Measurements from ENCODE around the gene VSTM2L. TPM values are rescaled to one million over a fixed set of nuclear protein-coding genes. Genes with fewer than 3 reads are reported as not detected.

Gene VSTM2L
- total and polyA plus RNA-seq, 2 of the 13 experiments (the other 11 are each of a cell fraction or from before 2014, with no cell fraction given): not detected

DNA sequence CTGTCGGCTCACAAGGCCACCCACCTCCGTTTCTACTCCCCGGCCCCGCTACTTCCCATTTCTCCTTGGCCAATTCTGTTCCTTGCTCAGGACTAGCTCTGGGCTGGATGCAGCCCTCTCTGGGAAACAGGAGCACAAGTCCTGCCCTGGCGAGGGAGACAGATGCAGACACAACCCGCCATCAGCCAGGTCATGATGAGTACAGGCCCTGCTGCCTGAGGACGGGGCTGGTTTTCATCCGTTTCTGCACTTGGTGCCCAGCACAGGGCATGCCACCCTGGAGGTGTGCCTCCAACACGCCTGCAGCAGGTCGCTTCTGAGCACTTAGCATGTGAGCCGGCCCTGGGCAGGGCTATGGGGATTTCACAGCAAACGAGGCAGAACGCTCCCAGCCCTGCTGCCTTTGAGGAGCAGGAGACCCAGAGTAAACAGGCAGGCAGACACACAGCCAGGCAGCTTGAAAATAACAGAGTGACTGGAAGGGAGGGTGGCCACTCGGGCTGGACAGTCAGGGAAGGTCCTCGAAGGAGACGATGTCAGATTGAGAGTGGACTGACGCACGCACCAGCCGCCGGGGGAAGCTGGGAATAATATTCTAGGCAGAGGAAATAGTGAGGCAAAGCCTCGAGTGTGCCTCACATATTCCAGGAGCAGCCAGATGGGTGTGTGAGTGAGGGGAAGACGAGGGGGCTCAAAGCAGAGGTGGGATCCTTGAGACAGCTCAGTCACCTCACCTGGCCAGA, 21.2 kb upstream of the VSTM2L start (continued):
- TF ChIP-seq, protein P1, sequence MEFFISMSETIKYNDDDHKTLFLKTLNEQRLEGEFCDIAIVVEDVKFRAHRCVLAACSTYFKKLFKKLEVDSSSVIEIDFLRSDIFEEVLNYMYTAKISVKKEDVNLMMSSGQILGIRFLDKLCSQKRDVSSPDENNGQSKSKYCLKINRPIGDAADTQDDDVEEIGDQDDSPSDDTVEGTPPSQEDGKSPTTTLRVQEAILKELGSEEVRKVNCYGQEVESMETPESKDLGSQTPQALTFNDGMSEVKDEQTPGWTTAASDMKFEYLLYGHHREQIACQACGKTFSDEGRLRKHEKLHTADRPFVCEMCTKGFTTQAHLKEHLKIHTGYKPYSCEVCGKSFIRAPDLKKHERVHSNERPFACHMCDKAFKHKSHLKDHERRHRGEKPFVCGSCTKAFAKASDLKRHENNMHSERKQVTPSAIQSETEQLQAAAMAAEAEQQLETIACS (CRISPR knock-in tag; IDR thresholded peaks at IDR 0.05): no peak
- no peak for TF ChIP-seq SAFB2 (CRISPR knock-in tag; IDR thresholded peaks at IDR 0.05; ENCODE audit: borderline replicate concordance, low read depth)
- no peak for TF ChIP-seq POLR2A (IDR thresholded peaks at IDR 0.05; ENCODE audit: insufficient read depth in 1 of 2, low read depth in 2 of 2, low read length in 2 of 2)
- TF ChIP-seq ZNF136 (CRISPR knock-in tag; IDR thresholded peaks at IDR 0.05; ENCODE audit: low read depth): no peak
- TF ChIP-seq ZNF75D (CRISPR knock-in tag; IDR thresholded peaks at IDR 0.05; ENCODE audit: borderline replicate concordance): no peak
- no peak for TF ChIP-seq EP300 (IDR thresholded peaks at IDR 0.05; ENCODE audit: low read depth in 2 of 2, low read length in 2 of 2)
- 0 out of 2 replicates have a peak, but pooled peaks have one; percentile 26 for TF ChIP-seq EP300 (CRISPR knock-in tag; IDR thresholded peaks at IDR 0.05; ENCODE audit: borderline replicate concordance)
- TF ChIP-seq ZBTB43 (CRISPR knock-in tag; conservative IDR thresholded peaks at IDR 0.05): no peak
- TF ChIP-seq ZNF543 (CRISPR knock-in tag; IDR thresholded peaks at IDR 0.05): no peak
- no peak for TF ChIP-seq ZNF788 (CRISPR knock-in tag; IDR thresholded peaks at IDR 0.05; ENCODE audit: borderline replicate concordance)
- TF ChIP-seq FOXO4 (CRISPR knock-in tag; conservative IDR thresholded peaks at IDR 0.05): no peak
- TF ChIP-seq ZNF329 (CRISPR knock-in tag; IDR thresholded peaks at IDR 0.05; ENCODE audit: low read depth): no peak
- TF ChIP-seq, protein P2, sequence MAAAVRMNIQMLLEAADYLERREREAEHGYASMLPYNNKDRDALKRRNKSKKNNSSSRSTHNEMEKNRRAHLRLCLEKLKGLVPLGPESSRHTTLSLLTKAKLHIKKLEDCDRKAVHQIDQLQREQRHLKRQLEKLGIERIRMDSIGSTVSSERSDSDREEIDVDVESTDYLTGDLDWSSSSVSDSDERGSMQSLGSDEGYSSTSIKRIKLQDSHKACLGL (CRISPR knock-in tag; IDR thresholded peaks at IDR 0.05): no peak
- TF ChIP-seq TRIM24 (CRISPR knock-in tag; IDR thresholded peaks at IDR 0.05): no peak
- no peak for TF ChIP-seq MEIS2 (CRISPR knock-in tag; IDR thresholded peaks at IDR 0.05)
- no peak for TF ChIP-seq TRIM22 (IDR thresholded peaks at IDR 0.05)
- TF ChIP-seq, protein P3, sequence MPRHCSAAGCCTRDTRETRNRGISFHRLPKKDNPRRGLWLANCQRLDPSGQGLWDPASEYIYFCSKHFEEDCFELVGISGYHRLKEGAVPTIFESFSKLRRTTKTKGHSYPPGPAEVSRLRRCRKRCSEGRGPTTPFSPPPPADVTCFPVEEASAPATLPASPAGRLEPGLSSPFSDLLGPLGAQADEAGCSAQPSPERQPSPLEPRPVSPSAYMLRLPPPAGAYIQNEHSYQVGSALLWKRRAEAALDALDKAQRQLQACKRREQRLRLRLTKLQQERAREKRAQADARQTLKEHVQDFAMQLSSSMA (CRISPR knock-in tag; IDR thresholded peaks at IDR 0.05): no peak
- TF ChIP-seq, protein P4, sequence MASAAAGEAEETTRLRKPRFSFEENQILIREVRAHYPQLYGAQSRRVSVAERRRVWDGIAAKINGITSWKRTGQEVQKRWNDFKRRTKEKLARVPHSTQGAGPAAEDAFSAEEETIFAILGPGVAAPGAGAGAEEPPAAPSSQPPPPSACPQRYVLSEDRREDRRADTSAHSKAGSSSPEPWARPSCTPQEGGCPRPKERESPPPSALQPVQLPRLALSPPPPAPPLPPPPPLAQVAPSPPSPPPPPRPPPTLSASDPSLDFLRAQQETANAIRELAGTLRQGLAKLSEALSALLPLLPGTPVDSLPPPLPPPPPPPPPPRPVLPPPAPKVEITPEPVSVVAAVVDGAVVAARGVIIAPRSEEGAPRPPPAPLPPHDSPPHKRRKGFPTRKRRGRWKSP (CRISPR knock-in tag; IDR thresholded peaks at IDR 0.05): no peak
- TF ChIP-seq SMAD9 (CRISPR knock-in tag; IDR thresholded peaks at IDR 0.05): no peak
- TF ChIP-seq YEATS2 (CRISPR knock-in tag; IDR thresholded peaks at IDR 0.05; ENCODE audit: borderline replicate concordance): no peak
- TF ChIP-seq SRSF9 (IDR thresholded peaks at IDR 0.05; ENCODE audit: borderline replicate concordance, insufficient read depth, low read depth, low read length, poor library complexity, severe bottlenecking): no peak
- TF ChIP-seq ZFAT (CRISPR knock-in tag; conservative IDR thresholded peaks at IDR 0.05): no peak

All from HepG2 (cell line).